ENCODE data around the gene SORCS2. TPM values are rescaled to one million over a fixed set of nuclear protein-coding genes. Genes with fewer than 3 reads are reported as not detected.

SORCS2 gene
- polyA plus RNA-seq, 1 of the 3 experiments (the other 2 are of a cell fraction): 1.6 TPM

DNA sequence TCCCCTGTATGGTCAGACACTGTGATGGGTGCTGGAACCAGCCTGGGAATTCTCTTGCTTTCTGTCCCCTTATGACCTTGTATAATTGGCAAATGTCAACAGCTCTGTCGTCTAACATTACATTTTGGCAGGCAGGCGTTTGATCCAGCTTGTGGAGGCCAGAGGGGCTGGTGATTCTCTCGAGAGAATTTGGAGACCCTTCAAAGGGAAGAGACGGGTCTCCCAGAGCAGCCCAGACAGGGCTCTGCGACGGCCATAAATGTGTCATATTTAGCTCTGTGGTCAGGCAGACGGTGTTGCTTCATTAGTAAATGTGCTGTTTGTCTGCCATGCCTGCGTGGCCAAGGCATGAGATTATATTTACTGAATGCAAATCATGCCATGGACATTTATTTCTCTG lies 68.7 kb downstream of the SORCS2 start (continued):
- TF ChIP-seq, protein P1, sequence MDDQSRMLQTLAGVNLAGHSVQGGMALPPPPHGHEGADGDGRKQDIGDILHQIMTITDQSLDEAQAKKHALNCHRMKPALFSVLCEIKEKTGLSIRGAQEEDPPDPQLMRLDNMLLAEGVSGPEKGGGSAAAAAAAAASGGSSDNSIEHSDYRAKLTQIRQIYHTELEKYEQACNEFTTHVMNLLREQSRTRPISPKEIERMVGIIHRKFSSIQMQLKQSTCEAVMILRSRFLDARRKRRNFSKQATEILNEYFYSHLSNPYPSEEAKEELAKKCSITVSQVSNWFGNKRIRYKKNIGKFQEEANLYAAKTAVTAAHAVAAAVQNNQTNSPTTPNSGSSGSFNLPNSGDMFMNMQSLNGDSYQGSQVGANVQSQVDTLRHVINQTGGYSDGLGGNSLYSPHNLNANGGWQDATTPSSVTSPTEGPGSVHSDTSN (IDR thresholded peaks at IDR 0.05): no peak
- no peak for TF ChIP-seq EZH2phosphoT487 (IDR thresholded peaks at IDR 0.05; ENCODE audit: borderline replicate concordance, low read depth)
- TF ChIP-seq, protein P2, sequence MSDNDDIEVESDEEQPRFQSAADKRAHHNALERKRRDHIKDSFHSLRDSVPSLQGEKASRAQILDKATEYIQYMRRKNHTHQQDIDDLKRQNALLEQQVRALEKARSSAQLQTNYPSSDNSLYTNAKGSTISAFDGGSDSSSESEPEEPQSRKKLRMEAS (IDR thresholded peaks at IDR 0.05; ENCODE audit: low read depth): no peak

- H3K27me3 ChIP-seq (ENCODE audit: insufficient read depth): no peaks in the 10 kb centered on the region
- CTCF ChIA-PET: interaction anchor here (1.0 to 3.2 kb wide), 5 partner anchors 14 to 458 kb away, joined by 3 to 11 read pairs (median 3); partner anchors contain the start of gene SORCS2
Measured at GRCh38 chr4:7261536-7261935, 69.2 kb downstream of the SORCS2 start.

More at GRCh38 chr4:7261536-7261935, 69.2 kb downstream of the SORCS2 start:
- POLR2A ChIA-PET: interaction anchor here (1.1 kb wide), 1 partner anchor 63 kb away, joined by 3 read pairs; no protein-coding TSS in a partner anchor
- H3K27ac ChIP-seq (ENCODE audit: low read depth in 2 of 2, low read length in 1 of 2): no peak overlapping the region
- H2AFZ ChIP-seq (ENCODE audit: low read depth): no peak overlapping the region
- no peaks in the 10 kb centered on the region for H3K9me3 ChIP-seq
- H3F3A ChIP-seq (replicated peaks; ENCODE audit: insufficient read depth): no peaks in the 10 kb centered on the region
- H3K4me3 ChIP-seq (ENCODE audit: low read depth in 2 of 2, low read length in 1 of 2): no peak overlapping the region
- H3K79me2 ChIP-seq (ENCODE audit: insufficient read depth): no peaks in the 10 kb centered on the region
- WGBS (ENCODE audit: low lambda C conversion rate): 34% methylated on average over 6 of the region's 6 CpGs
- no peaks in the 10 kb centered on the region for H4K20me1 ChIP-seq (ENCODE audit: insufficient read depth)
- no peak overlapping the region for H3K9ac ChIP-seq
- peak; percentile 60 for DNase-seq
- no peaks in the 10 kb centered on the region for H3K9me2 ChIP-seq
- no peaks in the 10 kb centered on the region for H3K36me3 ChIP-seq (replicated peaks in 1 of 2; ENCODE audit: control insufficient read depth in 1 of 2, insufficient read depth in 2 of 2, low read length in 1 of 2)
- no peak for TF ChIP-seq NRF1 (IDR thresholded peaks at IDR 0.05; ENCODE audit: low read depth, low read length)
- no peak for TF ChIP-seq JUND (IDR thresholded peaks at IDR 0.05)
- TF ChIP-seq, protein P3, sequence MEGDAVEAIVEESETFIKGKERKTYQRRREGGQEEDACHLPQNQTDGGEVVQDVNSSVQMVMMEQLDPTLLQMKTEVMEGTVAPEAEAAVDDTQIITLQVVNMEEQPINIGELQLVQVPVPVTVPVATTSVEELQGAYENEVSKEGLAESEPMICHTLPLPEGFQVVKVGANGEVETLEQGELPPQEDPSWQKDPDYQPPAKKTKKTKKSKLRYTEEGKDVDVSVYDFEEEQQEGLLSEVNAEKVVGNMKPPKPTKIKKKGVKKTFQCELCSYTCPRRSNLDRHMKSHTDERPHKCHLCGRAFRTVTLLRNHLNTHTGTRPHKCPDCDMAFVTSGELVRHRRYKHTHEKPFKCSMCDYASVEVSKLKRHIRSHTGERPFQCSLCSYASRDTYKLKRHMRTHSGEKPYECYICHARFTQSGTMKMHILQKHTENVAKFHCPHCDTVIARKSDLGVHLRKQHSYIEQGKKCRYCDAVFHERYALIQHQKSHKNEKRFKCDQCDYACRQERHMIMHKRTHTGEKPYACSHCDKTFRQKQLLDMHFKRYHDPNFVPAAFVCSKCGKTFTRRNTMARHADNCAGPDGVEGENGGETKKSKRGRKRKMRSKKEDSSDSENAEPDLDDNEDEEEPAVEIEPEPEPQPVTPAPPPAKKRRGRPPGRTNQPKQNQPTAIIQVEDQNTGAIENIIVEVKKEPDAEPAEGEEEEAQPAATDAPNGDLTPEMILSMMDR (IDR thresholded peaks at IDR 0.05): no peak
- TF ChIP-seq, protein P2 (IDR thresholded peaks at IDR 0.05; ENCODE audit: low read depth): no peak
- no peak for TF ChIP-seq RCOR1 (IDR thresholded peaks at IDR 0.05; ENCODE audit: low read length)
- TF ChIP-seq EP300 (IDR thresholded peaks at IDR 0.05; ENCODE audit: borderline replicate concordance in 1 of 2, low read depth in 1 of 2, low read length in 1 of 2): no peak; a peak in 1 of 4 replicates
- TF ChIP-seq TCF12 (IDR thresholded peaks at IDR 0.05): no peak
- TF ChIP-seq, protein P4, sequence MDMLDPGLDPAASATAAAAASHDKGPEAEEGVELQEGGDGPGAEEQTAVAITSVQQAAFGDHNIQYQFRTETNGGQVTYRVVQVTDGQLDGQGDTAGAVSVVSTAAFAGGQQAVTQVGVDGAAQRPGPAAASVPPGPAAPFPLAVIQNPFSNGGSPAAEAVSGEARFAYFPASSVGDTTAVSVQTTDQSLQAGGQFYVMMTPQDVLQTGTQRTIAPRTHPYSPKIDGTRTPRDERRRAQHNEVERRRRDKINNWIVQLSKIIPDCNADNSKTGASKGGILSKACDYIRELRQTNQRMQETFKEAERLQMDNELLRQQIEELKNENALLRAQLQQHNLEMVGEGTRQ (IDR thresholded peaks at IDR 0.05; ENCODE audit: borderline replicate concordance, low read depth, low read length): no peak
- no peak overlapping the region for H3K4me2 ChIP-seq
- peaks cover 0 to 24% of the 10 kb centered on the region in 2 experiments; a peak in 2 of 4 replicates for H3K4me1 ChIP-seq (ENCODE audit: control insufficient read depth in 1 of 2, insufficient read depth in 2 of 2, low read depth in 1 of 2, low read length in 1 of 2)

All from SK-N-SH (cell line).